OCI-LY3 (cell line): Measurements from ENCODE around the gene CALD1.

Experiments
- H2AFZ ChIP-seq: fragments of 200-600, 300-600 bp; shearing (Covaris generic); 2 replicates; pipeline ENCODE4 v1.6.0; 2014; ENCODE audit warnings: antibody characterized with exemption, low read depth, low read length
- H3K27ac ChIP-seq: fragments of 200-600, 300-600 bp; sonication (generic); 2 replicates; pipeline ENCODE4 v1.5.1; 2014; ENCODE audit warnings: mild to moderate bottlenecking, low read length, moderate library complexity, mixed read lengths
- H3K27me3 ChIP-seq: fragments of 200-600, 300-600 bp; sonication (generic); 2 replicates; pipeline ENCODE4 v1.6.1; 2014; ENCODE audit warnings: low read depth, low read length, mixed read lengths
- H3K36me3 ChIP-seq: fragments of 200-600, 300-600 bp; sonication (generic); replicated peaks from 2 replicates; pipeline ENCODE3; 2014; ENCODE audit warnings: low read depth, low read length, mixed read lengths
- H3K4me1 ChIP-seq: fragments of 300-600, 200-600 bp; sonication (generic); 2 replicates; pipeline ENCODE4 v1.6.1; 2014; ENCODE audit warnings: low read length, mixed read lengths
- H3K4me2 ChIP-seq: fragments of 200-600, 300-600 bp; sonication (generic); 2 replicates; pipeline ENCODE4 v1.6.1; 2014; ENCODE audit warnings: low read length, mixed read lengths
- H3K4me3 ChIP-seq: fragments of 300-600, 200-600 bp; sonication (generic); 2 replicates; pipeline ENCODE4 v1.5.1; 2014; ENCODE audit warnings: antibody characterized with exemption, mild to moderate bottlenecking, low read length, moderate library complexity
- H3K79me2 ChIP-seq: fragments of 300-600, 200-600 bp; shearing (Covaris generic); 2 replicates; pipeline ENCODE4 v1.6.1; 2014; ENCODE audit warnings: mild to moderate bottlenecking, low read length, mixed read lengths
- H3K9ac ChIP-seq: fragments of 300-600, 200-600 bp; shearing (Covaris generic); 2 replicates; pipeline ENCODE4 v1.6.0; 2014; ENCODE audit warnings: mild to moderate bottlenecking, low read length, moderate library complexity
- H3K9me3 ChIP-seq: fragments of 200-600, 300-600 bp; shearing (Covaris generic); 2 replicates; pipeline ENCODE4 v1.6.1; 2014; ENCODE audit warnings: low read length, mixed read lengths; ENCODE audit not compliant: insufficient read depth
- H4K20me1 ChIP-seq: fragments of 200-600, 300-600 bp; sonication (generic); 2 replicates; pipeline ENCODE4 v1.6.1; 2016; ENCODE audit warnings: low read length, mixed read lengths; ENCODE audit not compliant: insufficient read depth
- EZH2phosphoT487 ChIP-seq: fragments of 200-600 bp; shearing (Covaris generic); IDR thresholded peaks from 2 replicates; pipeline ENCODE4 v1.6.1; 2018; ENCODE audit warnings: antibody characterized with exemption, mixed run types, low read depth
- TF ChIP-seq, protein P1 (sequence below): fragments of 200-600, 300-600 bp; sonication (generic); IDR thresholded peaks from 2 replicates; pipeline ENCODE4 v1.5.1; 2014; ENCODE audit warnings: antibody characterized with exemption, low read length, low read depth

The CALD1 gene

DNA sequence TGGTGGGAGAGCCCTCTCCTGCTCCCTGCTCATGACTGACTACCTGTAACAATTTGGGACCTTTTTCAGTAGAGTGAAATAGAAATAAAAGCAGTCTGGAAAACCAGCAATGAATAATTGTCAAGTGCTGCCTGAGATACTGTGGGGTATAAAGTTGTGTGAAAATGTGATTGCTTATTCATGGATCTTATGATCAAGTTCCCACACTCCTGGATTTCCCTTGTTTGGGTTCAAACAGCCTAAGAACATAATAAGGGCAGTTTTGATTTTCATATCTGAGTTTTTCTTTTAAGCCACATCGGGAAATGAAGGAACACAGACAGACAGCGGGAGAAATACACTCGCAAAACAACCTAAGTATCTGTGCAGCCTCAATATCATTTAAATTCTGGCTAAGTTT, 52.9 kb downstream of the CALD1 start:
- no peaks in the 10 kb centered on the region for H3K9me3 ChIP-seq
- no peak for TF ChIP-seq EZH2phosphoT487
- TF ChIP-seq, protein P1, sequence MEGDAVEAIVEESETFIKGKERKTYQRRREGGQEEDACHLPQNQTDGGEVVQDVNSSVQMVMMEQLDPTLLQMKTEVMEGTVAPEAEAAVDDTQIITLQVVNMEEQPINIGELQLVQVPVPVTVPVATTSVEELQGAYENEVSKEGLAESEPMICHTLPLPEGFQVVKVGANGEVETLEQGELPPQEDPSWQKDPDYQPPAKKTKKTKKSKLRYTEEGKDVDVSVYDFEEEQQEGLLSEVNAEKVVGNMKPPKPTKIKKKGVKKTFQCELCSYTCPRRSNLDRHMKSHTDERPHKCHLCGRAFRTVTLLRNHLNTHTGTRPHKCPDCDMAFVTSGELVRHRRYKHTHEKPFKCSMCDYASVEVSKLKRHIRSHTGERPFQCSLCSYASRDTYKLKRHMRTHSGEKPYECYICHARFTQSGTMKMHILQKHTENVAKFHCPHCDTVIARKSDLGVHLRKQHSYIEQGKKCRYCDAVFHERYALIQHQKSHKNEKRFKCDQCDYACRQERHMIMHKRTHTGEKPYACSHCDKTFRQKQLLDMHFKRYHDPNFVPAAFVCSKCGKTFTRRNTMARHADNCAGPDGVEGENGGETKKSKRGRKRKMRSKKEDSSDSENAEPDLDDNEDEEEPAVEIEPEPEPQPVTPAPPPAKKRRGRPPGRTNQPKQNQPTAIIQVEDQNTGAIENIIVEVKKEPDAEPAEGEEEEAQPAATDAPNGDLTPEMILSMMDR = no peak
- no peak overlapping the region for H2AFZ ChIP-seq
- H3K4me1 ChIP-seq = no peaks in the 10 kb centered on the region
- H3K36me3 ChIP-seq = no peaks in the 10 kb centered on the region
- H3K4me3 ChIP-seq = no peak overlapping the region
- no peak overlapping the region for H3K4me2 ChIP-seq
- no peak overlapping the region for H3K9ac ChIP-seq
- H3K79me2 ChIP-seq = no peaks in the 10 kb centered on the region
- H4K20me1 ChIP-seq = no peaks in the 10 kb centered on the region
- H3K27ac ChIP-seq = no peak overlapping the region
- H3K27me3 ChIP-seq = peaks cover 6% of the 10 kb centered on the region; the same call in 1 of the 2 replicates

DNA sequence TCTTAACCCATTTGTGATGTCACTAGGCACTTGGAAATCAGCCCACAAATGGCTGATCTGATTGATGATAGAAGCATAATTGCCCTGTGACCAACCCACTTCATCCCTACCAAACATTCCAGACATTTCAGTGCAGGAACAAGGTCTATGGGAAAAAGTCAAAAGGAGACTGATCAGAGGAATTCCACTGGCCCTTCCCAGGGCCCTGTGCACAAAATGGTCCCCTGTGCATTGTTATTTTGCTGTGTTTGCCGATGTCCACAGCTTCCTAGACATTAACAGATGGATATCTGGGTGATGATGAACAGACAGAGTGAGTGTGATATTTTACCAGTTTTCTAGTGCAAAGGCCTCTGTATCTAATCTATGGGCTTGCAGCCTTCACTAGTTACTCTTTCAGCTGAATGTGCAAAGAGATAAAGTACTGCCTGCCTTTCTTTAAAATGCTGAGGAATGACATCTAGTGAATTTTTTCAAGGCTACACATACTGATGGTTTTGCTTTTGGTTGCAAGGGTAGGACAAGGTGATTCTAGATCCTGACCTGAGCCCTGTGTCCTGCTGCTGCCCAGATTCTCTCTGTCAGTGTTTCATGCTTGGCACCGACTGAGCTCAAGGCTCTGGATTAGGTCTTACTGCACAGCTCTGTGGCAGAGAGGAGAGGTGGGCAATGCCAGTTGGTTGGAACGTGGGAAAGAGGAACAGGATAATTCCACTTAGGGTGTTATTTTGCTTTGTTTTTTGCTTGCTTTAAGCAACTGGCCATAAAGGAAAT, 55.4 kb downstream of the CALD1 start:
- H3K4me1 ChIP-seq = no peaks in the 10 kb centered on the region
- no peaks in the 10 kb centered on the region for H3K36me3 ChIP-seq
- H3K27me3 ChIP-seq = peaks cover 12% of the 10 kb centered on the region; the same call in 1 of the 2 replicates
- no peak overlapping the region for H3K4me2 ChIP-seq
- H3K9ac ChIP-seq = no peak overlapping the region
- no peaks in the 10 kb centered on the region for H4K20me1 ChIP-seq
- H2AFZ ChIP-seq = no peak overlapping the region
- no peak overlapping the region for H3K27ac ChIP-seq
- H3K4me3 ChIP-seq = no peak overlapping the region
- no peak for TF ChIP-seq EZH2phosphoT487
- TF ChIP-seq, protein P1 = no peak
- no peaks in the 10 kb centered on the region for H3K9me3 ChIP-seq
- H3K79me2 ChIP-seq = no peaks in the 10 kb centered on the region

DNA sequence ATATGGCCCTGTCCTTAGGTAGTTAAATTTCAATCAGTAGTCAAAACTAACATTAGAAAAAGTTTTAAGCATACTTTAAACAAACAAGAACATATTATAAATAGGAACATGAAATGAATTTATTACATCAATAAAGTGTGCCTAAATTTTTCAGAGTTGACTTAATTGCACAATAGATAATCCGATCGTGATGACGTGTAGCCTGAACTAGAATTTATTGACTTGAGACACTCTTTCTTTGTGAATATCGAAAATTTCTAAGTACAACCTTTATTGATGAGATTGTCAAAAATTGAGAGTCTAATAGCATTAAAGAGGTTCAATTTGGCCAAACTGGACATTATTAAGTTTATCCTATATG, 56.0 kb downstream of the CALD1 start:
- H3K9me3 ChIP-seq = no peaks in the 10 kb centered on the region
- H3K4me2 ChIP-seq = no peak overlapping the region
- H3K27me3 ChIP-seq = peaks cover 16% of the 10 kb centered on the region
- TF ChIP-seq, protein P1 = no peak
- no peak for TF ChIP-seq EZH2phosphoT487
- no peaks in the 10 kb centered on the region for H3K4me1 ChIP-seq
- H3K36me3 ChIP-seq = no peaks in the 10 kb centered on the region
- no peaks in the 10 kb centered on the region for H4K20me1 ChIP-seq
- no peak overlapping the region for H3K4me3 ChIP-seq
- H3K27ac ChIP-seq = no peak overlapping the region
- H3K79me2 ChIP-seq = no peaks in the 10 kb centered on the region
- H3K9ac ChIP-seq = no peak overlapping the region
- no peak overlapping the region for H2AFZ ChIP-seq

DNA sequence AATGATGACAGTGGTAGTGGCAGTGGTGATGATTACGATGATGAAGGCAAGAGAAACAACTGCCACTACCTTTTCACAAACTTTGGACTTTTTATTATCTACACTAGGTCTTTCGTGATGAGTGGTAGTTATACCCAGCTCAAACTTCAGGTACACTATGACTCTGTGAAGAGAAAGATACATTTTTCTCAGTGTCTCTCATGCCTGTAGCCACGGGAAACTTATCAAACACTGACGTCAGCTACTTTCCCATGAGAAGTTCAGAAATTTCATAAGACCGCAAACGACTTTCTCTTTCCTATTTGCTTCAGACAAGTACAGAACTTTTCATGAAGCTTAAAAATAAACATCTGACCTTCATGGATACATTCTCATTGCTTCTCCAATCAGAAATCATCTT, 57.0 kb downstream of the CALD1 start:
- no peaks in the 10 kb centered on the region for H4K20me1 ChIP-seq

More for the DNA sequence above, 57.0 kb downstream of the CALD1 start:
- Histone ChIP-seq H3K79me2 (no peaks in the 10 kb centered on the region), H3K27me3 (peaks cover 23% of the 10 kb centered on the region), H3K9me3 (no peaks in the 10 kb centered on the region), H3K36me3 (no peaks in the 10 kb centered on the region), H3K4me2 (no peak overlapping the region), H2AFZ (no peak overlapping the region), H3K4me3 (no peak overlapping the region), H3K4me1 (no peaks in the 10 kb centered on the region), H3K9ac (no peak overlapping the region), H3K27ac (no peak overlapping the region)
- TF ChIP-seq EZH2phosphoT487 = no peak
- TF ChIP-seq, protein P1 = no peak
